Hematopoietic multipotent progenitor cell treated with erythropoietin and hydrocortisone succinate and interleukin-3 and kit ligand, for 4 days (in vitro differentiated cells): ENCODE results near the gene LCLAT1.
"Not testable (repeated sequence)": the region's sequence is repeated elsewhere in the genome, so short reads cannot be mapped to it uniquely, and the experiment has no call there.

Experiments
- DNase-seq: peaks from one replicate; pipeline ENCODE4 v3.0.0-alpha.2; 2015

Gene LCLAT1

DNA sequence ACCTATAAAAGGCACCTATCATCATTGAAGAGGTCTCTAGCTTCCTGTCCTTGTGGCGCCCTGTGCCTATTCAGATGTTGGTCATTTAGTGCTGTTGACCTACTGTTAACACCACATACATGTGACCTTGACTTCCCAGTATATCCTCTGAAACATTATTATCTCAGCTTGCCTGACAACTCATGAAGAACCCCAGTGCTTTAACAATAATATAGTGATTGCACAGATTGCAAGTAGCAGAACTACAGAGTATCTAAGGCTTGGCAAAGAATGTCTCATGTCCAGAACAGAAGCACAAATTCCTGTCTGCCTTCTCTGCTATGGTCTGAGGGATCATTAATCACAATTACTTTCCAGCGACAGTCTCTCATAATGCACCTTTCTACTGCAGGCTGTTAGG lies 165.3 kb downstream of the LCLAT1 start:
- DNase-seq: no peak

DNA sequence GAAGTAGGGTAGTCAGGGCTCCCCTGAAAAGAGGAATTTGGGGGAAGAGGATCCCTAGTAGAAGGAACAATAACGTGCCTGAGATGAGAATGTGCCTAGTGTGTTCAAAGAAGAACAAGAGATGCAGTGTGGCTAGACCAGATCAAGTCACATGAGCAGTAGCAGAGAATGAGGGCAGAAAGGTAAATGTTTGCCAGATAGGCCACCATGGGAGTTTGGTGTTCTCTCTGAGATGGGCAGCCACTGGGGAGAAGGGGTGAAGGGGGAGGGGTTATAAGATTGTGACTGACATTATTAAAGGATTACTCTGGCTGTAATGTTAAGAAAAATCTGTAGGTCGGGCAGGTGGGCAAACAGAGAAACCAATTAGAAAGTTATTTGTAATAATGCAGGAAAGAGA lies 166.0 kb downstream of the LCLAT1 start:
- DNase-seq: no peak

DNA sequence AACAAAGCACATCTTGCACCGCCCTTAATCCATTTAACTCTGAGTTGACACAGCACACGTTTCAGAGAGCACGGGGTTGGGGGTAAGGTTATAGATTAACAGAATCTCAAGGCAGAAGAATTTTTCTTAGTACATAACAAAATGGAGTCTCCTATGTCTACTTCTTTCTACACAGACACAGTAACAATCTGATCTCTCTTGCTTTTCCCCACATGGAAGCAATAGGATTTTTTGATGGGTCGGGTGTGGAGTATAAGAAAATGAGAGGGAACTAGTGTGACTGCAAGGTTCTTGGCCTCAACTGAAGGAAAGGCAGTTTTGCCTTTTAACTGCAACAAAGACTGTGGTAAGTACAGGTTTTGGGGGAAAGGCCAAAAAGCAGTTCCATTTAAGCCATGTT lies 167.2 kb downstream of the LCLAT1 start:
- DNase-seq: not testable (repeated sequence)

DNA sequence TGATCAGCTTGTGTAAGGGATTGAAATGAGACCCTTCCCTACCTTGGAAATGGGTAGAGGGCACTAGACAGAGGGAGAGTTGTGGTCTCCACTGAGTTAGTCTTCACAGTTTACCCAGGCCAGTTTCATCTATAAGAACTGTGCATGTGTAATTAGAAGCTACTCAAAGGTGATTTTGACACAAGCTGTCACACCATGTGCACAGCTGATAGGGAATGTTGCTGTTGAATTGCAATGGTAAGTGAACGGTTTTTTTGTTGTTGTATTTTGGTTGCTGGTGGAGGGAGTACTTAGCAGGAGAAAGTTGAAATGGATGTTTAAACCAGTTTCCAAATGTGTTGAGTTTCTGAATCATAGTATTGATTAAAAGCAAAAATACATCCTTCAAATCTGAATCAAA lies 168.9 kb downstream of the LCLAT1 start:
- DNase-seq: no peak

DNA sequence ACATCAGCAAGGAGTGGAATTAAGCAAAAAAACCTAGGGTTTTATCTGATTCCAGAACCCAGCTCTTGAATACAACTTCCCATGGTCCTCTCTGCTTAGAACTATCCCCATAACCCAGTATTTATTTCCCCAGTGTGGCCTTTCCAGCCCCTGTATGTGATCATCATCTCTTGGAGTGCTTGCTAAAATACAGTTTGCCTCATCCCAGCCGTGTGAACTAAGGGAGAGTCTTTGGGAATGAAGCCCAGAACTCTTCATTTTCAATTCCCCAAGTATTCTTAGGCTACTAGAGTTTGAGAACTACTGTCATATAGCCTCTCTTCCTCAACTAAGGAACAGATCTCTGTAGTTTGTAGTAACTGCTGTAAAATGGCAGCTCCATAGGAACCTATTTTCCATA lies 173.1 kb downstream of the LCLAT1 start:
- no peak for DNase-seq

DNA sequence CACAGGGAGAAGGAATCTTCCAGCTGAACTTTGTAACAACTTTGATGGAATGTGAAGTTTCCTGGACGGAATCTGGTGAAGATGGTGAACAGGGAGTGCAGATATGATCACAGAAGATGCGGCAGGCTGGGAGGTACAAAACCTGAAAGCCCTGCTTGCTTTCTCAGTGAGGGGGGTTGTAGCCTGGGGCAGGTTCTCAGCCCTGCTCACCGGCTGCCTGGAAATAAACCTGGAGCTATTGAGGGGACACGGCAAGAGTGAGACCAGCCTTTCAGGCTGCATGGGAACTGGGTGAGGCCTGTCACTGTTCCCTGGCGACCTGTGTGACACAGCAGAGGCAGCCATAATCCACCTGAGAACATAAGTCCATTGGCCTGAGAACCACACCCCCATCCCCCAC lies 174.8 kb downstream of the LCLAT1 start:
- DNase-seq: no peak

DNA sequence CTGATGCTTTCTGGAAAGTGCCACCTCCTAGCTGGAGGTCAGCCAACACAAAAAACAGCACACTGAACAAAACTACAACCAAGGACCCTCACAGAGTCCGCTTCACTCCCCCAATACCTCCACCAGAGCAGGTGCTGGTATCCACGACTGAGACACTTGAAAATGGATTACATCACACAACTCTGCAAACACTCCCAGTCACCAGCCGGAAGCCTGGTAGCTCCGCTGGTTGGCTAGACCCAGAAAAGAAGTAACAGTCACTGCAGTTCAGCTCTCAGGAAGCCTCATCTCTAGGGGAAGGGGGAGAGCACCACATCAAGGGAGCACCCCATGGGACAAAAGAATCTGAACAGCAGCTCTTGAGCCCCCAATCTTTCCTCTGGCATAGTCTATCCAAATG lies 175.4 kb downstream of the LCLAT1 start:
- no peak for DNase-seq

DNA sequence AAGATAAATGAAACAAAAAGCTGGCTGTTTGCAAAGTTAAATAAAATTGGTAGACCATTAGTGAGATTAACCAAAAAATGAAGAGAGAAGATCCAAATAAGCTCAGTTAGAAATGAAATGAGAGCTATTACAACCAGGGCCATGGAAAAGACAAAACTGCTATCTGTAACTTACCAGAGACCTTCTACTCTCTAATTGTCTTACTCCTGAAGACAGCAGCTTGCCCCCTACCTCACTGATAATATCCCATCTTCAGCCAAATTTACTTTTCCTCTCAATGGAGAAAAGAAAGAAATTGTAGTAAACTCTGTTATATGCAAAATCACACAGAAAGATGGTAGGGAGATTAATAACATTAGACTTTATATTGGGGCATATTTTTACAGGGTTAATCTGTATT lies 178.2 kb downstream of the LCLAT1 start:
- peak; percentile 40 for DNase-seq

DNA sequence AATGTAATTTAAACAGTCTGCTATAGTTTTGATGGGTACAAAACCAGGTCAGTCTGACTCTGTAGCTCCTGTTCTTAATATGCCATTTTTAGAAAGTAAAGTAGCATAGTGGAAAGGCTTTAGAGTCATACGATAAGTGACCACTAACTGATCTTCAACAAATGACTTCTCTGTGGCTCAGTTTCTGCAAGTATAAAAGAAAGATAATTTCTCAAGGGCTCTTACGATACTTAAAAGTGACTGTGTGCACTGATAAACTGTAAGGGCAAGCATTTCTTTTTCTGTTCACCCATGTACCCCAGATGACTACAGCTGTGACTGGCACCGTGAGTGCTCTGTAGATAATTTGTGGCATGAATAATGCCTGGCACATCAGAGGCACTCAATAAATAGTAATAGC lies 178.7 kb downstream of the LCLAT1 start:
- peak; percentile 90 for DNase-seq

DNA sequence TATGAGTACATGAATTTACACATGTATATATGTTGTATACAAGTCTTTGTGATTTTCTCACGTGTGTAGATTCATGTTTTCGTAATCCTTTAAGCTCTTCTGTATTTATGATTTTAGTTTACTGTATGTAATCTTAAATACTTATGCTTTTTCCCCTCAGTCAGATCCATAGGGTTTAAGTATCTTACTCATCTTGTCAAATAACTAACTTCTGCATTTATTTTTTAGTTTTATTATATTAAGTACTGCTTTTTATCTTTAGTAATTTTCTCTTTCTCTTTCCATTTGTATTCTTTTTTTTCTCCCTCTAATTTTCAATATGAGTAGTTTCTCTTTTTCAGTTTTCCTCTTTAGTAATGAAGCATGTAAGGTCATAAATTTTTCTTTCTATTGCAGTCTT lies 179.4 kb downstream of the LCLAT1 start:
- peak; percentile 5 for DNase-seq

DNA sequence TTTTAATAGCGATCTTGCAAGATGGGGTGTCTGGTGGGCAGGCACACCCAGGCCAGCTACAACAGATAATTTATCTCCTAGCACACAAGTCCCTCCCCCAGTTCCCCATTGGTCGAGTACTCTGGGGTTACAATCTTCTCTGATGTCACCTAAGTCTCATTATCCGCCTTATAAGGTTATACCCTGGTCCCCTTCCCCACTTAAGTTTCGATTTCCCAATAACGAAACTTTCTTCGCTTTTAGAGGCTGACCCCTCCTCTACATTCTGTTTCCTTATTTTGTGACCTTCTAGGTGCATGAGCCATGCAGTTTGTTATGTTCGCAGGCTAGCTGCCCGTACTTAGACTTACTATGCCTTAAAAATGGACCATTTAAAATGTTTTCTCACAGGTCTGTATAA lies 180.1 kb downstream of the LCLAT1 start:
- DNase-seq: peak; percentile 24

DNA sequence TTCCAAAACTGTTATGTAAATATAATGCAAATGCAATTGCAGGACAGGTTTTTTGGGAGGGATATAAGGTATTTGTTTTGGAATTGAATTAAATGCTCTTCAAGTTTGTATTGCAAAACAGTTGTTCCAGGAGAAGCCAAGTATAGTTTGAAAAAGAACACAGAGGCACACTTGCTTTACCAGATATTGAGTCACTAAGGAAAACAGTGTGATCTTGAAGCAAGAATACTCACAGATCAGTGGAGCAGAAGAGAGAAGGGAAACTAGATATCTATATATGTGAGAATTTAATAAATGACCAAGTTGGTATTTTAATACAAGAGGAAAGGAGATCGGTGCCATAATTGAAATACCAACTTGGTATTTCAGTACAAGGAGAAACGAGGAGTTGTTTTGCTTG lies 181.3 kb downstream of the LCLAT1 start:
- no peak for DNase-seq

DNA sequence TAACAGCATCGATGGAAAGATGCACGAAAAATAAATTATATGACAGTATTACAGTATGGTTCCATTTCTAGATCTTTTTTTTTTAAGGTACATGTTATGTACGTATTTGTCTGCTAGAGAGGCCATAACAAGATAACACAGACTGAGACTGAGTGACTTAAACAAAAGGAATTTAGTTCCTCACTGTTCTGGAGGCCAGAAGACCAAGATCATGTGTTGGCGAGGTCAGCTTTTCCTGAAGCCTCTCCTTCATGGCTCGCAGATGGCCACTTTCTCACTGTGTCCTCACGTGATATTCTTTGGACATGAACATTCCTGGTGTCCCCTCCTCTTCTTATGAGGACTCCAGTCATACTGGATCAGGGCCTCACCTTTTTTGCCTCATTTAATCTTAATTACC lies 182.8 kb downstream of the LCLAT1 start:
- no peak for DNase-seq

DNA sequence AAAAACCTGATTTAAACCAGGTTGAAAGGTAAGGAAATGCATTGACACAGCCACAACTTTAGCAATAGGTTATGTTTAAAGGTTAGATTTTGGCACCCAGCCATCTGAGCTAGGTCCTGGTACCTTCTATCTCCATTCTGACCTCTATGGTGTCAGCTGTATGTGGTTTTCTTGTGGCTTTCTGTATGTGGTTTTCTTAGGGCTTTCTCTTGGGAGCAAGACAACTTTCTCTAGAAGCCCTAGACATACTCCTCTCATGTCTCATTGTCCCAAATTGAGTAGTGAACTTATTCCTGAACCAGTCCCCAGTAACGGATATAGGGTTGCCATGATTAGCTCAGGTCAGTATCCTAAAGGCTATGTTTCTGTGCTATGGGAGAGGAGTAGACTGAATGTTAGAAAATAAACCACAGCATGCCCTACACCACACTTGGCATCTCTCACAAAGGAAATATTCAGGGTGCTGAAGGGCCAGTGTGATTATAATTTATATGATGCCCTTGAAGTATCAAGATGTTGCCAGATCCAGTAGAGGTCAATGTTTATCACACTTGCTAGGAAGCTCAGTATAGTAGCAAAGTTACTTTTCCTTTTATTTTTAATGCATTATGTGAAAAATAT lies 184.1 kb downstream of the LCLAT1 start:
- DNase-seq: peak; percentile 81

DNA sequence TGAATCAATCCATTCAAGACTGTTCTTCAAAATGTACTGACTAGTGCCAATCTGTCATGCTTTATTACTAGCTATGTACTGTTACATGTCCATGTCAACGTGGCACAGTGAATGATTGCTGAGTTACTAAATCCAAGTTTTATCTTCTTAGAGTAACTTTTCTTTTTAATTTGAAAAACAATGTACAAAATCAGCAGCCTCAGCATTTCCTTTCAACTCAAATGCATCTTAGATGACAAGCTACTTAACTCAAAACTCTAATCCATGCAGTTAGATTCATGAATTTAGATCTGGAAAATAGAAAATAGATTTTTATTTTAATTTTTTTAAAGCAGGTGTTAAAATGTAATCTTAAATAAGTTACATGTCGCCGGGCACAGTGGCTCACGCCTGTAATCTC lies 186.0 kb downstream of the LCLAT1 start:
- DNase-seq: no peak

DNA sequence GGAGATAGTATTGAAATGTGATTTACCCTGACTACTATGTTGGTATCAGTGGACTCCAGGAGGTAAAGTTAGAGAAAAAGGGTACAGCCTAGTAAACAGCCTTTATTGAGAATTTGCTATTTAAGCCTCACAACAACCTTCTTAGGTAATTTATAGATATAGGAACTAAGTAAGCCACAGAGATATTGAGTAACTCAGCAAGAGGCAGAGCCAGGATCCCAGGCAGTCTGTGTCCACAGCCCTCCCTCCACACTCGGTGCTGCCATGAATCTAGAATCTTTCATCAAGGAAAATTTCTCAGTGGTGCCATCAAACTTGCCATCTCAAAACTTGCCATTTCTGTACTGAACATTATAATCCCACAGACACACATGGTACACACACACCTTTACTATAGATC lies 189.3 kb downstream of the LCLAT1 start:
- peak; percentile 14 for DNase-seq

DNA sequence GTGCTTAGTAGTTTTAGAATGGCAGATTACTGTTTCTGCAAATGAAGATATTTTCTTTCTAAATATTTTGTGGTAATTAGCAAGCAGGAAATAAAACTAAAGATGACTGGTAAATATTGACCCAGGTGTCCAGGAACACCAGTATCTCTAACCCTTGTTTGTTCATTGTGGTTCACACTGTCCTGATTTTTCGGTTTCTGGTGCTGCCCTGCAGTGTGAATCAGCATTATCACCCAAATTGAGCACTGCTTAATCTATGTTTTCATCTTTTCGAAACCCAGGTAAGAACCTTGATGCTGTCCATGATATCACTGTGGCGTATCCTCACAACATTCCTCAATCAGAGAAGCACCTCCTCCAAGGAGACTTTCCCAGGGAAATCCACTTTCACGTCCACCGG lies 192.8 kb downstream of the LCLAT1 start:
- no peak for DNase-seq

DNA sequence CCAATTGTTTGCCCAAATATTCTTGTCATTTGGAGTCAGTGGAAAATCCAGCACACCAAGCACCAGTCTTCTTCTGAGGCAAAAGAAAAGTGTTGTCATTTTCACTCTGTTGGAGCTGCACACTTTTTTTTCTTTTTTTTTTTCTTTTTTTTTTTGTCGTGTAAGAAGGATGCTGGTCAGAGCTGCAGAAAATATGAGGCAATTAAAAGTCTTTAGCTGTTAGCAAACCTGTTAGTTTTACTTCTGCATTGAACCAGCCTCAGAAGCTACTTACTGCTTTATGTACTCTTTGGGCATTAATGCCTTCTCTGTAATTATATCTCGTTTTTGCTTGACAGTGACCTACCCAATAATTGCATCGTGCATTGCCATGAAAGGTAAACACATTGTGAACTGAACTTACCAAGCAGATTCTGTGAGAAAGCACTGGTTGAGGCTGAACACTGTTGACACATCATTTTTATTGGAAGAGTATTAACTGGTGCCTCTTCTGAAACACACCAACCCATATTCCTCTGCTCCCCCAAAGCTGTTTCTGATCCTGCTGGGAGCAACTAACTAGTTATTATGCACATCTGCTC lies 194.8 kb downstream of the LCLAT1 start:
- DNase-seq: no peak

DNA sequence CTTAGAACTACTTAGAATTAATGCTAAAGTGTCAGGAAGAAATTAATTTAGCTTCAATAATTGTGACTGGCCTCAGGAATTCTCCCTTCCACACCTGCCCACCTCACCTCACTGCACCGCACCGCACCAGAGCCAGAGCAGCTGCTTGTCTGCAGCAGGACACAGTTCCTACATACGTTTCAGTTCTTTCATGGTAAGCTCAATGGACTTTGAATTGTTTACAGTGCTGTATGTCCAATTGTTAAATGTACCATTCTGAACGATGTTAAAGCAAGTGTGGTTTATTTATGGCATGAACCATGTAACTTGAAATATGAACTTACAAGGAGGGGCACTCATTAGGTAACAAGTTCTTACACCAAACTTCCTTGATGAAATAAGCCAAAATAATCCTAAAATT lies 196.0 kb downstream of the LCLAT1 start:
- DNase-seq: not testable (repeated sequence)

DNA sequence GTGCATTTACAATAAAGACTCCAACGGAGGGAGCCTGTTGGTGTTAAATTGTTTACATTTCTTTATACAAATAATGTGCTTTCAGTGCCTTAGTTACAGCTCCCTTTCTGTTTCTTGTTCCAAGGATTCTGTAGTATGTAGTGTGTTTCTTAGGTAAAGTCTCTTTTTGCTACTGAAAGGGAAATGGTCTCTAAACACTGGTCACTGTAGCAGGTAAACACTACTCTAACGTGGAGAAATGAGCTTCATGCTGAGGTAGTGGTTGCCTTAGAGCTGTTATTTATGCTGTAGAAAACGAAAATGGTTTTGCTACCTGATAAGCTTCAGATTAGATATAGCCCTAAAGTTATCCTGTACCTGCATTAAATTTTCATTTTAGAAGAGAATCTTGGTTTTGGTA lies 196.6 kb downstream of the LCLAT1 start:
- DNase-seq: no peak

DNA sequence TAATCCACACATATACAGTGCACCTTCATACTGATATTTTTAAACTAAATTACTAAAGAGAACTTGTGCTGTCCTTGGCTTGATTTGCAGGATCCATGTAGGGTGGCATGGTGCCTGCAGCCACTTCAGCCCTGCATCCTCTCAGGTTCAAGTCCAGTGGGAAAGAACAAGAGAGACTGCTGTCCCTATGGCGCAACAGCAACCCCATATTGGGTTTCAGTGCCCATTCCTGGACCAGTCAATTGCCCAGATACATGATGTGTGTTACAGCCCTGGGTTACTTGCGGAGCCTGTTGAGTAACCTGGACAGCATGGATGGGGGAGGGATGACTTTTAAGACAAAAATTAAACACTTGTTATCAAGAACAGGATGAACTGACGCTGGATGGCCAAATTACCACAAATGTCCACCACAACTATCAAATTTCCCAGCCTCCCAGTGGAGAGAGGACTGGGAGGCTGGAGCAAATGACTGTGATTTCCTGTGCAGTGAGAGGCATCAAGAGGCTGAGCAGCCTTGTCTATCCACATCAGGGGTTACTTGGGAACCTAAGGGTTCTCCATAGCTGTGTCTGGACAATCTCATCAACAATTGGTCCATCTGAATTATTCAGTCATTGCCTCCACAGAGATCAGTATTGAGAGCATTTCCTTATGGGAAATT lies 198.2 kb downstream of the LCLAT1 start:
- no peak for DNase-seq

DNA sequence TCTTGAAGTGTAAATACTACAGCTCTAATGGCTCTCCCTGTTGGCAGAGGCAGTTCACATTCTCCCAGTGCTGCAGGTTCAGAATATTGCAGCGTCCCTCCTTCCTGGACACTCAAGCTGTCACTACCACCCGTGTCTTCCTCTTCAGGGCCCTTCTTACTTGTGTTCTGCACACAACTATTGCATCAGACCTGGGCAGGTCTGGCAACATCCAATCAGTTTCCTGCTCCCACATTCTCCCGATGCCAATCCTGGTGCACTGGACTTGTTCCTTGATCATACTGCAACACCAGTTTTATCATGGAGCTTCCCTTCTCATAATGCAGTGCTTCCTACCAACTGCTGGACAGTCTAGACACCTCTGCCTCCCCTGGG lies 198.7 kb downstream of the LCLAT1 start:
- DNase-seq: no peak

DNA sequence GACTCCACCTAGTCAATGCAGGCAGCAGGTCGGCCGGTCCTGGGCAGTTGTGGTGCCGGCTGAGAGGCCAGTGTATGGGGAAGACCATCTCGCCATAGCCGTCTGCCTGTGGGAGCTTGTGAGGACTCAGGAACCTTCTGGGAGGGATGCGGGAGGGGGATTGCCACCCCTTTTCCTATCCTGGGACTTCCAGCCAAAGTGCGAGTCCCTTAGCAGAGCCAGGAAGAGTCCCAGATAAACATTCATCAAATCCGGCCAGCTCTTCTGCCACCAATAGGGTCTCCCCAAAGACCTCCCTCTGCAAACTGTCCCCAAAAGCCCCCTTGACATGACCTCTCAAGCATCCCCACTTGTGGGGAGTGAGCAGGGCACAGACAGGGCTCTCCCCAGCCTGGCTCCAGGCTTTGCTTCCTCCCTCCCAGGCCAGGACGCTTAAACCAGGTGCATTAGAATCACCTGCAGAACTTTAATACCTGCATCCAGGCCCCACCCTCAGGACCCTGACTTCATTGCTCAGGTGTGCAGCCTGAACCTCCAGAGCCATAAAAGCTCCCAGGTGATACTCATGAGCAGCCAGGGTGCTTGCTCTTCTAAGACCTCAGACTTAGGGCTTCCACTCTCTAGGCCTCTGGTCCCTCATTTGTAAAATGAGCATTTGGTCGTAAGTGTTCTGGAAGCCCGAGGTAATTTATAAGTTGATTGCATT lies 200.9 kb downstream of the LCLAT1 start:
- DNase-seq: no peak

DNA sequence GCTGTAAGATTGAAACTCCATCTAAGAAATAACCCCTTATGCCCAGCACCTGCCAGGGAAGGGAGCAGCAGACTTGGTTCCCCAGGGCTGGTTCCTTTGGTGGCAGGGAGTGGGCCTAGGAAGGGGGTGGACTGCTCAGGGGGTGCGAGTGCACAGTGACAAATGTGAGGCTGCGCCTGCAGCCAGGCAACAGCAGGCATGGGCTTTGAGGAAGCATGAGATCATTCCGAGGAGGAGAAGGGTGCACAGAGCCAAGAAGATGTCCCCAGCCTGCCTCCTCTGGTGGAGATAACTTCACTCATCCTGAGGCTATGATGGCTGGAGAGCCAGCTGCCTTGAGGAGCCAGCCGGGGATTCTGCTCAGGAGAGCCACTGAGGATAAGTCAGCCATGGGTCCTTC lies 202.2 kb downstream of the LCLAT1 start:
- no peak for DNase-seq
